Trophoblast cell (in vitro differentiated cells and primary cell): Measurements from ENCODE around the gene MYH2.

Experiments used
- DNase-seq, 2 donors: peaks; one replicate each; pipeline ENCODE4 v3.0.0-alpha.2; 2016
- H2AFZ ChIP-seq: 2 replicates; pipeline ENCODE4 v1.6.1; 2013; ENCODE audit warnings: low read length, moderate library complexity, mild to moderate bottlenecking; ENCODE audit not compliant: insufficient read depth, poor library complexity
- H2AK5ac ChIP-seq: 2 replicates; pipeline ENCODE4 v1.6.1; 2013; ENCODE audit warnings: mild to moderate bottlenecking, low read length
- H2BK120ac ChIP-seq: 2 replicates; pipeline ENCODE4 v1.6.1; 2013; ENCODE audit warnings: low read length, mild to moderate bottlenecking, moderate library complexity; ENCODE audit not compliant: insufficient read depth, poor library complexity
- H2BK12ac ChIP-seq: 2 replicates; pipeline ENCODE4 v1.6.1; 2013; ENCODE audit warnings: mild to moderate bottlenecking, low read length, moderate library complexity
- H2BK5ac ChIP-seq: 2 replicates; pipeline ENCODE4 v1.6.1; 2013; ENCODE audit warnings: low read length, low read depth, moderate library complexity, mild to moderate bottlenecking; ENCODE audit not compliant: poor library complexity
- H3K14ac ChIP-seq: 2 replicates; pipeline ENCODE4 v1.6.1; 2013; ENCODE audit warnings: mild to moderate bottlenecking, low read length
- H3K18ac ChIP-seq: 2 replicates; pipeline ENCODE4 v1.6.1; 2013; ENCODE audit warnings: mild to moderate bottlenecking, low read length
- H3K23ac ChIP-seq: 2 replicates; pipeline ENCODE4 v1.6.1; 2013; ENCODE audit warnings: low read length
- H3K27ac ChIP-seq: 2 replicates; pipeline ENCODE4 v1.5.1; 2013; ENCODE audit warnings: low read depth, mild to moderate bottlenecking, inconsistent platforms, low read length, moderate library complexity
- H3K27me3 ChIP-seq: 2 replicates; pipeline ENCODE4 v1.6.1; 2013; ENCODE audit warnings: inconsistent platforms, mild to moderate bottlenecking, low read length, moderate library complexity; ENCODE audit not compliant: insufficient read depth
- H3K36me3 ChIP-seq, 2 experiments: 1 replicate in 1 of 2; 2 replicates in 1 of 2; pipeline ENCODE4 v1.6.1; 2013; ENCODE audit warnings: low read length in 2 of 2, mild to moderate bottlenecking in 2 of 2, moderate library complexity in 1 of 2; ENCODE audit not compliant: insufficient read depth in 2 of 2, control insufficient read depth in 1 of 2
- H3K4ac ChIP-seq: 2 replicates; pipeline ENCODE4 v1.6.1; 2013; ENCODE audit warnings: low read depth, mild to moderate bottlenecking, low read length, moderate library complexity
- H3K4me1 ChIP-seq, 2 experiments: 1 replicate in 1 of 2; 2 replicates in 1 of 2; pipeline ENCODE4 v1.6.1; 2013; ENCODE audit warnings: low read length in 2 of 2, mild to moderate bottlenecking in 2 of 2, moderate library complexity in 1 of 2; ENCODE audit not compliant: insufficient read depth in 2 of 2, control insufficient read depth in 1 of 2
- H3K4me2 ChIP-seq: 2 replicates; pipeline ENCODE4 v1.6.1; 2013; ENCODE audit warnings: inconsistent platforms, mild to moderate bottlenecking, low read length, moderate library complexity
- H3K4me3 ChIP-seq: 2 replicates; pipeline ENCODE4 v1.5.1; 2013; ENCODE audit warnings: mild to moderate bottlenecking, low read depth, low read length, inconsistent platforms
- H3K79me1 ChIP-seq: one replicate; pipeline ENCODE4 v1.6.1; 2013; ENCODE audit warnings: low read length
- H3K79me2 ChIP-seq: 2 replicates; pipeline ENCODE4 v1.6.1; 2013; ENCODE audit warnings: low read length, mild to moderate bottlenecking; ENCODE audit not compliant: control insufficient read depth, insufficient read depth, poor library complexity
- H3K9ac ChIP-seq: 2 replicates; pipeline ENCODE4 v1.6.1; 2013; ENCODE audit warnings: mild to moderate bottlenecking, low read length
- H3K9me3 ChIP-seq: 2 replicates; pipeline ENCODE4 v1.6.1; 2013; ENCODE audit warnings: low read depth, mild to moderate bottlenecking, control low read depth, inconsistent platforms, low read length; ENCODE audit not compliant: insufficient read depth
- H4K12ac ChIP-seq: 2 replicates; pipeline ENCODE4 v1.6.1; 2013; ENCODE audit warnings: low read depth, mild to moderate bottlenecking, low read length, moderate library complexity
- H4K8ac ChIP-seq: 2 replicates; pipeline ENCODE4 v1.6.1; 2013; ENCODE audit warnings: low read depth, mild to moderate bottlenecking, low read length, moderate library complexity
- H4K91ac ChIP-seq: one replicate; pipeline ENCODE4 v1.6.1; 2013; ENCODE audit warnings: low read depth, mild to moderate bottlenecking, low read length, moderate library complexity
- WGBS: extraction: QIAGEN DNeasy Blood & Tissue Kit; methylation state at CpG from one replicate; pipeline ENCODE4 v1.1.7; 2013; ENCODE audit warnings: missing lambda C conversion rate; ENCODE audit not compliant: insufficient read length, insufficient coverage; ENCODE audit errors: extremely low coverage; 5-methylcytosine and 5-hydroxymethylcytosine counted together

The MYH2 gene

GRCh38 chr17:10477701-10478100, 71.8 kb downstream of the MYH2 start:
- no peak overlapping the region for H2AK5ac ChIP-seq
- no peaks in the 10 kb centered on the region for H3K4me1 ChIP-seq
- no peak overlapping the region for H3K4me2 ChIP-seq
- H2BK120ac ChIP-seq = no peak overlapping the region
- no peak overlapping the region for H3K4me3 ChIP-seq
- H4K8ac ChIP-seq = no peak overlapping the region
- peaks cover 0 to 1% of the 10 kb centered on the region in 2 experiments for H3K36me3 ChIP-seq
- no peak overlapping the region for H2BK5ac ChIP-seq
- H3K18ac ChIP-seq = no peak overlapping the region
- H3K79me1 ChIP-seq = no peaks in the 10 kb centered on the region
- H4K12ac ChIP-seq = no peak overlapping the region
- H3K9me3 ChIP-seq = peaks cover 2% of the 10 kb centered on the region
- H3K27ac ChIP-seq = no peak overlapping the region
- H3K4ac ChIP-seq = no peak overlapping the region
- H3K9ac ChIP-seq = no peak overlapping the region
- no peaks in the 10 kb centered on the region for H3K79me2 ChIP-seq
- no peak overlapping the region for H3K23ac ChIP-seq
- no peak overlapping the region for H4K91ac ChIP-seq
- H3K14ac ChIP-seq = no peak overlapping the region
- H2AFZ ChIP-seq = no peak overlapping the region
- DNase-seq = no peak
- H3K27me3 ChIP-seq = no peaks in the 10 kb centered on the region
- WGBS = no CpG with 5 or more reads among the region's 1 CpG
- H2BK12ac ChIP-seq = no peak overlapping the region

- Histone ChIP-seq H4K12ac (no peak overlapping the region), H3K4me1 (no peaks in the 10 kb centered on the region), H3K9ac (no peak overlapping the region), H3K79me2 (no peaks in the 10 kb centered on the region), H4K91ac (no peak overlapping the region), H3K27me3 (no peaks in the 10 kb centered on the region), H3K4me3 (no peak overlapping the region), H2BK5ac (no peak overlapping the region), H3K36me3 (no peaks in the 10 kb centered on the region), H3K18ac (no peak overlapping the region), H2BK120ac (no peak overlapping the region), H3K23ac (no peak overlapping the region), H3K27ac (no peak overlapping the region), H2BK12ac (no peak overlapping the region), H3K4ac (no peak overlapping the region), H4K8ac (no peak overlapping the region), H3K4me2 (no peak overlapping the region), H3K79me1 (no peaks in the 10 kb centered on the region), H3K9me3 (no peaks in the 10 kb centered on the region), H2AK5ac (no peak overlapping the region), H2AFZ (no peak overlapping the region), H3K14ac (no peak overlapping the region)
- no peak for DNase-seq
- no CpG with 5 or more reads among the region's 4 CpGs for WGBS
These were observed 74.9 kb downstream of the MYH2 start for GRCh38 chr17:10474536-10474935.

DNA sequence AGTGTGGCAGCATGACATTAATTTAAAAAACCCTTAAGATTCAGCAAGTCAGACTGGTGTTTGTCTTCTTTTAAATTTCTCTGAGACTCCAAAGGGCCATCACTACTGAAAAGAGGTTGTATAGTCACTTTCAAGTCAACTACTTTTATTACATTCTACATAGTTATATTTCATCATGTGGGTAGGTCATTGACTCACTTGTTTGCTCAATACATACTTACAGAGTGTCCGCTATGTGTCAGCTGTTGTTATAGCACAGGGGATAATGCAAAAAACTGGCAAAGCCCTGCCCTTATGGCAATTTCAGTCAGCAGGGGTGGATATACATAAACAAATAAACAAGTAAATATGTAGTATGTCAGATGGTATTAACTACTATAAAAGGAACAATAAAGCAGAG, 77.6 kb downstream of the MYH2 start:
- Histone ChIP-seq H3K4ac (no peak overlapping the region), H2BK5ac (no peak overlapping the region), H2BK120ac (no peak overlapping the region), H3K23ac (no peak overlapping the region), H3K9me3 (no peaks in the 10 kb centered on the region), H3K18ac (no peak overlapping the region), H3K79me2 (no peaks in the 10 kb centered on the region), H3K27ac (no peak overlapping the region), H2AFZ (no peak overlapping the region), H3K27me3 (no peaks in the 10 kb centered on the region), H4K12ac (no peak overlapping the region), H3K36me3 (no peaks in the 10 kb centered on the region), H3K4me3 (no peak overlapping the region), H4K8ac (no peak overlapping the region), H3K4me2 (no peak overlapping the region), H3K4me1 (no peaks in the 10 kb centered on the region), H3K79me1 (no peaks in the 10 kb centered on the region), H4K91ac (no peak overlapping the region), H2BK12ac (no peak overlapping the region), H3K9ac (no peak overlapping the region), H3K14ac (no peak overlapping the region), H2AK5ac (no peak overlapping the region)
- peak in 1 of 2 donors; percentile 8 for DNase-seq
- WGBS = no CpG with 5 or more reads among the region's 1 CpG
